ENCODE results near the gene CPA4. TPM values are rescaled to one million over a fixed set of nuclear protein-coding genes. Genes with fewer than 3 reads are reported as not detected.
"Not testable (repeated sequence)": the region's sequence is repeated elsewhere in the genome, so short reads cannot be mapped to it uniquely, and the experiment has no call there.

CPA4 gene
- total RNA-seq, 1 donor from 2014 or later: 7.4 TPM

DNA sequence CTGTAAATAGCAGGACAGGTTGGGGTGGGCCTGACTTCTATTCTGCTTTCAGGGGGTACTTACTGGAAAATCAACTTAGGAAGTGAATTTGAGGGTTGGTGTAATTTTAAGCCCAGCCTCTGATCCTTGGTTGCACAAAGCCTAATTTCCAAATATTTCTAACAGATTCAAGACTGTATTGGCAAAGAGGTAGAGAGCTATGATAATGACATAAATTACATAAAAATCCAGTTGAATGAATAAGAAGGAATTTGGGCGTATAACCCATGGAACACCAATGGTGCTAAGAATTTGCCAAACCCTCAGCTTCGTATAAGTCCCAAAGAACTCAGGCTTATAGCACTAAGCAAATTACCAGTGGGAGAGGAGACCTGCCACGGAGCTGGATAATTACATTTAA, 11.9 kb downstream of the CPA4 start:
- no peak for DNase-seq (ENCODE audit: extremely low spot score, unreplicated experiment)
- TF ChIP-seq, protein P1, sequence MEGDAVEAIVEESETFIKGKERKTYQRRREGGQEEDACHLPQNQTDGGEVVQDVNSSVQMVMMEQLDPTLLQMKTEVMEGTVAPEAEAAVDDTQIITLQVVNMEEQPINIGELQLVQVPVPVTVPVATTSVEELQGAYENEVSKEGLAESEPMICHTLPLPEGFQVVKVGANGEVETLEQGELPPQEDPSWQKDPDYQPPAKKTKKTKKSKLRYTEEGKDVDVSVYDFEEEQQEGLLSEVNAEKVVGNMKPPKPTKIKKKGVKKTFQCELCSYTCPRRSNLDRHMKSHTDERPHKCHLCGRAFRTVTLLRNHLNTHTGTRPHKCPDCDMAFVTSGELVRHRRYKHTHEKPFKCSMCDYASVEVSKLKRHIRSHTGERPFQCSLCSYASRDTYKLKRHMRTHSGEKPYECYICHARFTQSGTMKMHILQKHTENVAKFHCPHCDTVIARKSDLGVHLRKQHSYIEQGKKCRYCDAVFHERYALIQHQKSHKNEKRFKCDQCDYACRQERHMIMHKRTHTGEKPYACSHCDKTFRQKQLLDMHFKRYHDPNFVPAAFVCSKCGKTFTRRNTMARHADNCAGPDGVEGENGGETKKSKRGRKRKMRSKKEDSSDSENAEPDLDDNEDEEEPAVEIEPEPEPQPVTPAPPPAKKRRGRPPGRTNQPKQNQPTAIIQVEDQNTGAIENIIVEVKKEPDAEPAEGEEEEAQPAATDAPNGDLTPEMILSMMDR (conservative IDR thresholded peaks at IDR 0.05): no peak
- H3K27ac Mint-ChIP-seq: no peak overlapping the region
- peaks cover 39% of the 10 kb centered on the region for H3K4me1 Mint-ChIP-seq (ENCODE audit: unreplicated experiment)
- H3K36me3 Mint-ChIP-seq: peaks cover 5% of the 10 kb centered on the region
- no peak overlapping the region for H3K4me3 Mint-ChIP-seq
- H3K9me3 Mint-ChIP-seq: peaks cover 8% of the 10 kb centered on the region
- no peaks in the 10 kb centered on the region for H3K27me3 Mint-ChIP-seq

DNA sequence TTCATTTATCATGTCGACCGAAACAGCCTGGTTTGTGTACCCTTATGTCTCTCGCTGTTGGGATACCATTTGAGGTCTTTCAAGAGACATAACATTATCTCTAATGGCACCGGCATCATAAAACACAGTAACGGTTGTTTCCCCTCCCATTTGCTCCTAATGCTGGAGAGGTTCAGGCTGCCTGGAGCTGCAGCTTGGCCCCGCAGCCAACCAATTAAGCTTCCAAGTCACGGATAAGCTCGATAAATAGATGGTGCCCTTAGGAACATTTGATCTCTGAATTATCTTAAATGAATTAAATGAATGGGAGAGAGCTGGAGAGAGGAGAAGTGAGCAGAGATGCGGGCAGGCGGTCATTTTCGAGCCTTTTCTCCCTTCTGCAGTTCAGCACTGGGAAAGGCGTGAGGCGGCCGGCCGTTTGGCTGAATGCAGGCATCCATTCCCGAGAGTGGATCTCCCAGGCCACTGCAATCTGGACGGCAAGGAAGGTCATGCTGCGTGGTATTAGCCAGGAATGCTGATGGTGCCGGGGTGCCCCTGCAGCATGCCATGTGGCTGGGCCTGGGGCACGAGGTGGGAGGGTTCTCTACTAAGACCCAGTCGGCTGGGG, 12.6 kb downstream of the CPA4 start:
- no peak overlapping the region for H3K27ac Mint-ChIP-seq
- no peak overlapping the region for H3K4me3 Mint-ChIP-seq
- TF ChIP-seq, protein P1 (conservative IDR thresholded peaks at IDR 0.05): no peak
- no peaks in the 10 kb centered on the region for H3K27me3 Mint-ChIP-seq
- peaks cover 36% of the 10 kb centered on the region for H3K4me1 Mint-ChIP-seq (ENCODE audit: unreplicated experiment)
- H3K36me3 Mint-ChIP-seq: peaks cover 5% of the 10 kb centered on the region
- peaks cover 5% of the 10 kb centered on the region for H3K9me3 Mint-ChIP-seq
- no peak for DNase-seq (ENCODE audit: extremely low spot score, unreplicated experiment)

DNA sequence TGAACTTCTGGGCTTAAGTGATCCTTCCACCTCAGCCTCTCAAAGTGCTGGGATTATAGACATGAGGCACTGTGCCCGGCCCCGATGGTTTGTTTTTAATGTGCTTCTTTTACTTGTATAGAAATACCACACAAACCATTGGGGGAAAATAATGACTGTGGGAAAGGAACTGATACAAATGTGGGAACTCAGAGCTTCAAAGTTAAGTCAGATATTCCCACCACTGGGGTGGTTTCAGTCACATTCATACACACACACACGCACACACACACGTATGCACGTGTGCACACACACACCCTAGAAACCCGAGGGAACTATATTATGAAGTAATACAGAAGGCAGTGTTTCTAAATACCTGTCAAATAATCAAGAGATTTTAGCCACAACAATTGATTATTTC, 17.0 kb downstream of the CPA4 start:
- no peak for DNase-seq (ENCODE audit: extremely low spot score, unreplicated experiment)
- H3K9me3 Mint-ChIP-seq: peaks cover 8% of the 10 kb centered on the region
- no peak overlapping the region for H3K27ac Mint-ChIP-seq
- H3K36me3 Mint-ChIP-seq: peaks cover 7% of the 10 kb centered on the region
- TF ChIP-seq, protein P1 (conservative IDR thresholded peaks at IDR 0.05): no peak
- peaks cover 5% of the 10 kb centered on the region for H3K4me1 Mint-ChIP-seq (ENCODE audit: unreplicated experiment)
- no peak overlapping the region for H3K4me3 Mint-ChIP-seq
- no peaks in the 10 kb centered on the region for H3K27me3 Mint-ChIP-seq

DNA sequence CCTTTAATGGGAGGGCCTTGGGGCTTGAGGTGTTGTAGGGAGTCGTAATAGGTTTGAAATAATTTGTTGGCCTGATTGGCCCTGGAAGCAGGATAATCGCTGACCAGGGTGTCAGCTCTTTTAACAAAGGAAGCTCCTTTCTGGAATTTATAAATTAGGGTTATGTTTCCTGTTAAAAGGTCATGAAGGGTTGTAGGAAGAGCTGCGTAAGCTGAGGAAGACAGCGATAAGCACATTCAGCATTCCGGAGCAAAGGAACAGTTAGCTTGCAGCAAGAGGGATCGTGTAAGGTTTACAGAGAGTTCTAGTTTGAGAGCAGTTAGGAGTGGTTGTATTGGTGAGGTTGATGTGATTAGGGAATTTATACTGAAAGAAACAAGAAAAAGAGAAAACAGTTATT, 21.3 kb downstream of the CPA4 start:
- H3K27me3 Mint-ChIP-seq: no peaks in the 10 kb centered on the region
- no peak for DNase-seq (ENCODE audit: extremely low spot score, unreplicated experiment)
- H3K36me3 Mint-ChIP-seq: peaks cover 11% of the 10 kb centered on the region
- peaks cover 5% of the 10 kb centered on the region for H3K4me1 Mint-ChIP-seq (ENCODE audit: unreplicated experiment)
- no peak overlapping the region for H3K4me3 Mint-ChIP-seq
- TF ChIP-seq, protein P1 (conservative IDR thresholded peaks at IDR 0.05): no peak
- no peak overlapping the region for H3K27ac Mint-ChIP-seq
- H3K9me3 Mint-ChIP-seq: peaks cover 12% of the 10 kb centered on the region

DNA sequence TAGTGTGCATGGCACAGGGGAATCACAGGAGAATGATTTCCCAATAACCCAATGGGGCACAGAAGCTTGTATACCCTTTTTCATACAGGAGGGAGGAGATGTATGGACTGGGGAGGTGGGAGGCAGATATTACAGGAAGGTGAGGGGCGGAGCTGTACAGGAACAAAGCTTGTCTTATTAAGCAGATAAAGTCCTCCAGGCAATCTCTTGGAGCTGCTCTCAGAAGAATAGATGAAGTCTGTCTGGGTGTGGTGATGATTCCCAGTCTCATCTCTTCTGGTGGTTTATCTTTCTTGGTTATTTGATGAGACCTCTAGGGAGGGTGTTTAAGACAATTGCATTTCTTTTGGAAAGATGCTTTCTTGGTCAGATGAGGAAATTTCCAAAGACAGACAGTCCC, 26.6 kb downstream of the CPA4 start:
- Mint-ChIP-seq H3K4me3 (no peak overlapping the region), H3K36me3 (peaks cover 4% of the 10 kb centered on the region), H3K4me1 (ENCODE audit: unreplicated experiment) (peaks cover 13% of the 10 kb centered on the region), H3K9me3 (peaks cover 12% of the 10 kb centered on the region), H3K27me3 (no peaks in the 10 kb centered on the region), H3K27ac (no peak overlapping the region)
- no peak for DNase-seq (ENCODE audit: extremely low spot score, unreplicated experiment)
- TF ChIP-seq, protein P1 (conservative IDR thresholded peaks at IDR 0.05): no peak

DNA sequence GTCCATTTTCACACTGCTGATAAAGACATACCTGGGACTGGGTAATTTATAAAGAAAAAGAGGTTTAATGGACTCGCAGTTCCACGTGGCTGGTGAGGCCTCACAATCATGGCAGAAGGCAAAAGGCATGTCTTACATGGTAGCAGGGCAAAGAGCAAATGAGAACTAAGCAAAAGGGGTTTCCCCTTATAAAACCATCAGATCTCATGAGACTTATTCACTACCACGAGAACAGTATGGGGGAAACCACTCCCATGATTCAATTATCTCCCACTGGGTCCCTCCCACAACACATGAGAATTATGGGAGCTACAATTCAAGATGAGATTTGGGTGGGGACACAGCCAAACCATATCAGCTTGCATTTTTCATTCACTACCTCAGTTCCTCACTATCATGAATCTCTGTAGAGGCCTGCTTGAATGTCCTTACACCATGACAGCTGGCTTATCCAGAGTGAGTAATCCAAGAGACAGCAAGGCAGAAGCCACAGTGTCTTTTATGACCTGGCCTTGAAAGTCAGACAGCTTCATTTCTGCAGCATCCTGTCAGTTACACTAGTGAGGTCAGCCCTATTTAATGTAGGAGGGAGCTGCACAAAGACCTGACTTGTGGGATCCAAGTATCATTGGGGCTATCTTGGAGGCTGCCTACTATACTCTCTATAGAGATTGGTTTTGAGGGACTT, 28.7 kb downstream of the CPA4 start:
- H3K27ac Mint-ChIP-seq; H3K27me3 Mint-ChIP-seq; H3K36me3 Mint-ChIP-seq; DNase-seq (ENCODE audit: extremely low spot score, unreplicated experiment); H3K4me3 Mint-ChIP-seq: not testable (repeated sequence)
- H3K4me1 Mint-ChIP-seq (ENCODE audit: unreplicated experiment): peaks cover 13% of the 10 kb centered on the region
- H3K9me3 Mint-ChIP-seq: peaks cover 17% of the 10 kb centered on the region
